Activated CD4-positive, alpha-beta T cell treated with anti-CD3 and anti-CD28 coated beads, Interleukin-10, Interleukin-2, amounts not matched to agents 100 ng/mL and 50 ng/mL, durations not matched to agents 16 hours and 8 hours (primary cell): Measurements from ENCODE around the gene CLIC3.

Experiments
- DNase-seq: peaks from one replicate; pipeline ENCODE4 v3.0.0-alpha.2; 2020

The CLIC3 gene

GRCh38 chr9:136978865-136979544 lies 17.4 kb downstream of the CLIC3 start:
- DNase-seq, result no peak

DNA sequence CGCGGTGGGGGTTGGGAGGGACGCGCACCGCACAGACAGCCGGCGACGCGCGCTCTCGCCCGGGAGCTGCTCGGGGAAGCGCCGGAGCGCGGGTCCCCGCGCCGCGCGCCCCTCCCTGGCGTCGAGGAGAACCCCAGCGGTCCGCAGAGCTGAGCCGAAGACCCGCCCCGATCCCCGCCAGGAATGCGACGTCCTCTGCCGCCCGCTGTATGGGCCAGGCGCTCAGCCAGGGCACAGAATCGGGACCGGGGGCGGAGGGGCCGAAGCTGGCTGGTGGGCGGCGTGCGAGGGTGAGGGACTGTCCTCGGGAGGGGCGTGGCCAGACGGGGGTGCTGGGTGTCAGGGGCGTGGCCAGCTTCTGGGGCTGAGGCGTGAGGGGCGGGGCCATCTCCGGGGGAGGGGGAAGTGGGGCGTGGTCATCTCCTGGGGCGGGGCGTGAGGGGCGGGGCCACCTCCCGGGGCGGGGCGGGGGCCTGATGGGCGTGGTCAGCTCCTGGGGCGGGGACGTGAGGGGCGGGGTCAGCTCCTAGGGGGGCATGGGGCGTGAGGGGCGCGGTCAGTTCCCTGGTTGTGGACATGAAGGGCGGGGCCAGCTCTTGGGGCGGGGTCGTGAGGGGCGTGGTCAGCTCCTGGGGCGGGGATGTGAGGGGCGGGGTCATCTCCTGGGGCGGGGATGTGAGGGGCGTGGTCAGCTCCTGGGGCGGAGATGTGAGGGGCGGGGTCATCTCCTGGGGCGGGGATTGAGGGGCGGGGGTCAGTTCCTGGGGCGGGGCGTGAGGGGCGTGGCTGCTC lies 18.1 kb downstream of the CLIC3 start:
- DNase-seq, result peak; percentile 67

- DNase-seq, result no peak
These were observed 18.7 kb downstream of the CLIC3 start for GRCh38 chr9:136977649-136978072.

DNA sequence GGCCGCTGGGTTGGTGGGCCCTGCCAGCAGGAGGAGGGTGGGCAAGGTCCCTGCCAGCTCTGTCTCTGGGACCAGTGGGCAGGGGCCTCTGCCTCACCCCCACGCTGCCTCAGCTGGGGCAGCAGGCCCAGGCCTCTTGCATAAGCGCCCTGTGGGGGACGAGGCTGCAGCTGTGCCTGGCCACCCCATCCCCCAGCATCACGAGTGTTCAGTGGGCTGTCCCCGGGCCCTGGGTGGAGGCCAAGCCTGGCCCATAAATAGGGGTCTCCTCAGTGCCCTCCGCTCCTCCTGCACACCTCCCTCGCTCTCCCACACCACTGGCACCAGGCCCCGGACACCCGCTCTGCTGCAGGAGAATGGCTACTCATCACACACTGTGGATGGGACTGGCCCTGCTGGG lies 19.1 kb downstream of the CLIC3 start, which contains the start of gene PTGDS:
TSS of gene PTGDS (plus strand) at position 282 of the 400 bp plus-strand sequence. CDS start at position 357, 75 bp downstream.
- DNase-seq, result no peak

DNA sequence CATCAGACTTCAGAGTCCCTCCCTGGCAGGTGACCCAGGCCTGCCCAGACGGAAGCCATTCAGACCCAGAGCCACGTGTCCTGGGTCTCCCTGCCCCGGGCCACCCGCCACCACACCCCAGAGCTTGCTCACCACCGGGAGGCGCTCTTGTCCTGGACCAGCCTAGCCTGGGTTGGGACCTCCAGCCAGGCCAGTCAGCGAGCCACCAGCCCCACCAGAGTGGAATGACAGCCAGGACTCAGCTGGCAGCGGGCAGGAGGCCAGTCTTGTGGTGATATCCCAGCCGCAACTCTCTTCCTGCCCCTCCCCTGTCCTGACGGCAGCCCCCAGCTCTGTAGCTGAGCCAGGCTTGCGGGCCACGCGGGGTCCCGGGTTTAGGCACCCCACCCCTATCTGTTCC lies 20.7 kb downstream of the CLIC3 start:
- DNase-seq, result peak; percentile 46

GRCh38 chr9:136974817-136975535 lies 21.4 kb downstream of the CLIC3 start:
- DNase-seq, result no peak

DNA sequence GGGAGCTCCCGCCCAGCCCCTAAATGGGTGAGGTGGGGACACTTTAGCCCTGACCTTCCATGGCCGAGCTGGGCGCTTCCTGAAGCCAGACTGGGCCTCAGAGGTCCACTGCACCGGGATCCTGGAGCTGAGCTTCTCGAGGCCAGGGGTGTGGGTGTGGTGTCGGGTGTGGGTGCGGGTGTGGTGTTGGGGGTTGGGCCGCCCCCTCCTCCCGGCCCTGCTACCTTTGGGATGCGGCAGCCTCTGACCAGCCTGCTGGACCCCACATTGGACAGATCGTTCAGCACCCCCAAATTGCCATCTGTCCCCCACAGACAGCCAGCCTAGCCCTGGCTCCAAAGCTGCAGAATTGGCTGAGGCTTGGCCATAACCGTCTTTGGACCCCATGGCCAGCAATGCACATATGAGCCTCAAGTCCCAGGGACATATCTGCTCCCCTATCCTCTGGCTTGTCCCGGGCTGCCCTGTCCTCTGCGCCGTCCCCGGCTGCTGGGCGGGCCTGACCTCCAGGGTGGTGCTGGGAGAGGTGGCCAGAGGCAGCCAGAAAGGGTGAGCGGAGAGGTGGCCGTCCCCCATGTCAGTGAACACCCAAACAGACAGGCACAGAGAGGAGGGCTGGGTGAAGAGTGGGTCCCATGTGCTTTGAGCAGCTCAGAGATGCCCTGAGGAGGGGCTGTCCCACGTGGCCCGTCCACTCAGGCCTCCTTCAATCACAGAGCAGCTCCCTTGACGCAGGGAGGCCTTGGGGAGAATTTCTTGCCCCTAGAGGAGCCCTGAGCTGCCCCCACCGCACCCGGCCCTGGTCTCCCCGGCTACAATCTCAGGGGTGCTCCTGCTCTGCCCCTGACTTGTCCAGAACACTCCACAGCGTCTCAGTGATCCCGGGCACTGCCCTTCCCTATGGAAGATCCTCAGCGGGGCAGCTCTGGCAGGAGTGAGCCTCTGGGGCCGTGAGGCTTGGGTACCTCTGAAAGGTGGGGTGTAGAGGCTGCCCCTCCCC lies 22.4 kb downstream of the CLIC3 start:
- no peak for DNase-seq

- no peak for DNase-seq
These were observed 23.6 kb downstream of the CLIC3 start for GRCh38 chr9:136972743-136973142.

DNA sequence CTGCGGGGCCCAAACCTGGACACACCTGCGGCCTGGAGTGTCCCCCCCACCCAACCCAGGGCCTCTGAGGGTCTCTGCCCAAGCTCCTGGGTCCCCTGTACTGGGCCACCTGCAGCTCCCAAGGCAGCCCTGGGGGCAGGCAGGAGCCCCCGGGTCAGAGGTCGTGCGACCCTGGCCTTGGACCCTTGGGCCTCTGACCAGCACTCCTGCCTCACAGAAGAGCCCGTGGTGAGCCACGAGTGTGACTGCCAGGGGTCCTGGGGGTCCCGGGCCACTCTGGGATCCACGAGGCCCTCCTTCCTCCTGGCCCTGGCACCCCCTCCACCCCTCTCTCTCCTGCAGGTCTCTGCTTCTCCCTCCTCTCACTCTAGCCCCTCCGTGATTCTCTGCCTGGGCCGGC lies 24.0 kb downstream of the CLIC3 start:
- no peak for DNase-seq

DNA sequence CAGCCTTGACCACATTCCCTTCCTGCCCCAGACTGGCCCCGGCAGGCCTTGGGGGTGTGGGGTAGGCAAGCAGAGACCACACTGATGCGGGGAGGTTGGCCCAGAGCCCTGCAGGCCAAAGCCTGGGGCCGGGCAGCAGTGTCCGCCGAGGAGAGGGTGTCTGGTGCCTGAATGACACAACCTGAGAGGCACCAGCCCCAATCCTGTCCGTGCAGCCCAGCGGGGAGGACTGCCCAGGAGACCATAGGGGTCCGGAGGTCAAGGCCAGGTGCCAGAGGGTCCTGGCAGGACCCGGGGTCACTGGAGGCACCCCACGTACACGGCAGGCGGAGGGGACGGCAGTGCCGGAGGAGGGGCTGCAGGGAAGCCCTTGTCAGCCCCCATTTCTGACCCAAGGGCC lies 24.6 kb downstream of the CLIC3 start:
- DNase-seq, result no peak

GRCh38 chr9:136970361-136970760 lies 26.0 kb downstream of the CLIC3 start:
- no peak for DNase-seq

GRCh38 chr9:136969774-136970173 lies 26.6 kb downstream of the CLIC3 start:
- DNase-seq, result no peak

GRCh38 chr9:136969150-136969549 lies 27.2 kb downstream of the CLIC3 start:
- no peak for DNase-seq

DNA sequence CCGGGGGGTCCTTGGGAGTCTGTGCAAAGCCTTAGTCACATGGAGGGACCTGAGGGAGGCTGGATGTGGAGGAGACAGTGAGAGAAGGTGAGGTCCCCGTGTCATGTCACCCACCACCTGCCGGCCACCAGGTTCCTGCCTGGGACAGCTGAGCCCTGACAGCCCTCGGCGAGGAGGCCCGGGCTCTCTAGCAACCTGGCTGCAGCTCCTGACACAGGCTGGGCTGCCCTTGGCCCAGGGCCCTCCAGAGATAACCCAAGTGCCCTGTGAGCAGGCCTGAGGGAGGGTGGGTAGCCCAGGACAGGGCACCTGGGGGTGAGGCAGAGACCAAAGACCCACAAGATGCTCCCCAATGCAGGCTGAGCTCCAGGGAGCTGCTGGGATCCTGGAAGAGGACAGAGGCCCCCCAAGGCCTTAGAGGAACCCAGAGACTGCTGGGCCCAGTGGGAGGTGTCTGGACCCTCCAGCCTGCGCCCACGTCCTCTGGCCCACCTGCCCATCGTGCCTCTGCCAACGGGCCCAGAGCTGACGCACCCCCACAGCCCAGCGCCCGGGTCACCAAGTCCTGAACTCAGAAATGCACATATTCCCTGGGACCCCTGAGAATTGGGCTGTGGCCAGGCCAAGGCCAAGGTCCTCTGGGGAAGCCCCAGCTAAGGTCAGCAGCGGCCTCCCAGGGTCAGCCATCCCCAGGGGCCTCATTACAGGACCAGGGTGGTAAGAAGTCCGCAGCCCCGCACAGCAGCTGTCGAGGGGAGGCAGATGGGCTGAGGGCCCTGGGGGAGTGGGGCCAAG lies 27.8 kb downstream of the CLIC3 start:
- no peak for DNase-seq

DNA sequence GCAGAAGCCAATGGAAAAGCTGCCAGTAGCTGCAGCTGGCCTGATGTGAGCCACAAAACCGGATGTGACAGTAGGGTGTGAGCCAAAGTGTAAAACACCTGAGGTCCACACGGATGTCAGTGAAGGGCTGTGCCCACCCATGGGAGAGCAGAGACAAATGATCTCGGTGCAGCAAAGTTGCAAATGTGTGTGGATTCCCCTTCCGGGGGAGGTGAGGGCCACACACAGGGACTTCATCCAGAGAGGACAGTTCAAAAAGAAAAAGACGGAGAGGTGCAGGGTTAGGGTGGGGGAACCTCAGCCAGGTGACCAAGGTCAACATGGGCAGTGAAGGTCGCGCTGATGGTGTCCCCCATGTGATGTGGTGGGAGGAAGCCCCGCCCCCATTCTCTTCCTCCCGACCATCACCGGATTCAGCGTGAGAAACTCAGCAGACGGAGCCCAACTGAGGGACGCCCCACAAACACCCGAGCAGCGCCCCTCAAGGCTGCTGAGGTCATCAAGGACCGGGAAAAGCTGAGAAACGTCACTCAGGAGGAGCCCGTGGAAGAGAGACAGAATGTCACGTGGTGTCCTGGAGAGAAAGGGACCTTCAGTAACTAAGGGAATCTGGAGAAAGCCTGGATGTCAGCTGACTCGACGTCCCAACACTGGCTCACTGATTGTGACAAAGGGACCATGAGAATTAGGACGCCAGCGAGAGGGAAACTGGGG lies 30.4 kb downstream of the CLIC3 start:
- peak; percentile 38 for DNase-seq

- DNase-seq, result no peak
These were observed 31.4 kb downstream of the CLIC3 start for GRCh38 chr9:136964833-136965422.

DNA sequence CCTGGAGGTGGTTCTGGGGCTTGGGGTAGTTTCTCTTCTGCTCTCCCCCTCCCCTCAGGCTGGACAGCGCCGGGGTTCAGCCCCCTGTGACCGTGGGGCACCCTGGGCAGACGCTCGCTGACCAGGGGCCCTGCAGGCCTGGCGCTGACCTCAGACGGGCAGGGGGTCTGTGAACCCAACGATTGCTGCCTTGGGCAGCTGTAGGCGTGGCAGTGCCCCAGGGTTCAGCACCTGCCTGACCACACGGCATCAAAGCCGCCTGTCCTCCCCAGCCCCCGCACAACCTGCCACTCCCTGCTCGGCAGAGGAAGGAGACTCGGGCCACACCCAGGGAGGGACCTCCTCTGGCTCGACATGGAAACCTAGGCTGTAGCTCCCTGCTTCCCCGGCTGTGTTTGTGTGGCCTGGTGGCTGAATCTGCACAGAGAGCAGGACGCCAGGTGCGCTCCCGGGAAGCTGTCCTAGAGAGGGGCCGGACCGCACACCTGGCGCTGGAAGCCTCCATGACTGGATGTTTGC lies 32.1 kb downstream of the CLIC3 start:
- no peak for DNase-seq

DNA sequence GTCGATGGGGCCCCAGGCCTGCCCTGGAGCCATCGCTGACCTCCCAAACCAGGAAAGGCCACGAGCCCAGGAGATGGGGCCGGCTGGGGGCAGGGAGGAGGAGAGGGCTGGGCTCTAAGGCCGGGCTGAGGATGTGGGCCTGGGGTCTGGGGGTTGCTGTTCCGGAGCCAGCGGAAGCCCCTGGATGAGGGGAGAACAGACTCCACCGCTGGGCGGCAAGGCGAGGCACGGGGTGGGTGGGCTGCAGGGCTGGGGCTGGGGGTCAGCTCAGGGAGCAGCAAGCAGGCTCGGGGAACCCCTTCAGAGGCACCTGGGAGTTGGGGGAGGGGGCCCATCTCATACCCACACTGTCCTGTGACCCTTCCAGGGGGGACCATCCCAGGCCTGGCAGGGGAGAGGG lies 32.6 kb downstream of the CLIC3 start:
- DNase-seq, result no peak

- no peak for DNase-seq
These were observed 33.0 kb downstream of the CLIC3 start for GRCh38 chr9:136963341-136963740.

DNA sequence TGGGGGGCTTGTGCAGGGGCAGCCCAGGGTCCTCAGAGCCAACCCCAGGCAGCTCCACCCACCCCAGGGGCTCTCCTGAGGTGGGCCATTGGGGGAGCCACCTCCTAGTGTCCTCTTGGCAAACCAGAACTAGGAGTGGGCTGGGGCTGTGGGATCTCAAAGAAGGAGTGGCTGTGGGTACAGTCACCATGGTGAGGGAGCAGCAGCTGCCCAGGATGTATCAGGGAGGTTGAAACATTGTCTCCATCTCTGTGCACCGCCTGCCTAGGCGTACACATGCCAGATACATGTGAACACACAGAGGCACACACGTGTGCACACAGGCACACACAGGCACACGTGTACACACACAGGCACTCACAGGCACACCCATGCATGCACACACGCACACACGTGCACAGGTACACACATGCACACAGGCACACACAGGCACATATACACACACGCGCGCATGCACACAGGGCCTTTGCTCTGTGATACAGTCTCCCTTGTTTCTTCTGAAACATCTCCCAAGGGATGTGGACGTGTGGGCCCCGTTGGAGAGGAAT lies 33.6 kb downstream of the CLIC3 start:
- no peak for DNase-seq
